ENCODE data around the gene HDAC9. TPM values are rescaled to one million over a fixed set of nuclear protein-coding genes. Genes with fewer than 3 reads are reported as not detected.

Gene HDAC9
- total RNA-seq, 2 experiments from 2014 or later, result 0.22 to 0.33 TPM

DNA sequence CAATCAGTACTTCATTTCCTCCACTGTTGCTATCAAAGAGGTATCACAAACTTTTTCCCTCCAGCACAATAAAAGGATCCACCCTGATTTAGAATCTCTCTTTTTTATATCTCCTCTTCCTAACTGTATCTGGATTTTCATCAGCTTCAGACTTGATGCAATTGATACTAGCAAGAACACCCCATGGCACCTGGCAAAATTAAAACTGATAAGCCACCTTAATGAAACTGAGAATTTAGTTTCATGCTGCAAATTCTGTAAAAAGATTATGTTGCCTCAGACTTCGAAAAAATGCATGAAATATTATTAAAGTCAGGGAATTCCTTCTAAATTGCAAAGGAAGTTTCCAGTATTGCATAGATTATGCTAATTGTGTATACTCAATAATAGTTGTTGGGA is 277.0 kb downstream of the HDAC9 start:
- no peak overlapping the region for H3K4me3 Mint-ChIP-seq

DNA sequence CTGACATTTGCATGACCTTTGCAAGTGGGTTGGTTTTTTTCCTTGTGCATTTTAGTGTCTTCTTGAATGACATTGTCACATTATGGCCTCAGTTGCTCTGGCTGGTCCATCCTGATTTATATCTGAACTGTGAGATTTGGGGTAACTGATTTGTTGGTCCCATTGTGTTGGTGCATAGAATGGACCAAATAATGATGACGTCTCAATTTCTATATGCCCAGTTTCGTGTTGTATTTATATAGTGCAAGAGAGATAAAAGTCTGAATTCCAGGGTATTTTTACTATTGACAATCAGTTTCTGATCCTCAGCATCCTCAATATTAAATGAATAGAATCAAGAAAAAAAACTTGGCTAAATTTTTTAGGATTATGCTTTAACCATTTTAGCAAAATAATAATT is 281.8 kb downstream of the HDAC9 start:
- H3K27ac Mint-ChIP-seq, result no peak overlapping the region
- DNase-seq, result no peak
- no peaks in the 10 kb centered on the region for H3K9me3 Mint-ChIP-seq
- no peaks in the 10 kb centered on the region for H3K36me3 Mint-ChIP-seq (ENCODE audit: low read depth)
- CTCF ChIA-PET, result no interaction called here
- no peak overlapping the region for H3K4me3 Mint-ChIP-seq
- POLR2A ChIA-PET, result no interaction called here
- H3K4me1 Mint-ChIP-seq, result no peaks in the 10 kb centered on the region
- no peaks in the 10 kb centered on the region for H3K27me3 Mint-ChIP-seq

More for the DNA sequence above, 277.0 kb downstream of the HDAC9 start:
- no peaks in the 10 kb centered on the region for H3K27me3 Mint-ChIP-seq
- no peak for DNase-seq
- H3K36me3 Mint-ChIP-seq (ENCODE audit: low read depth), result no peaks in the 10 kb centered on the region
- no peaks in the 10 kb centered on the region for H3K4me1 Mint-ChIP-seq
- POLR2A ChIA-PET, result no interaction called here
- H3K27ac Mint-ChIP-seq, result no peak overlapping the region
- CTCF ChIA-PET, result no interaction called here
- no peaks in the 10 kb centered on the region for H3K9me3 Mint-ChIP-seq

DNA sequence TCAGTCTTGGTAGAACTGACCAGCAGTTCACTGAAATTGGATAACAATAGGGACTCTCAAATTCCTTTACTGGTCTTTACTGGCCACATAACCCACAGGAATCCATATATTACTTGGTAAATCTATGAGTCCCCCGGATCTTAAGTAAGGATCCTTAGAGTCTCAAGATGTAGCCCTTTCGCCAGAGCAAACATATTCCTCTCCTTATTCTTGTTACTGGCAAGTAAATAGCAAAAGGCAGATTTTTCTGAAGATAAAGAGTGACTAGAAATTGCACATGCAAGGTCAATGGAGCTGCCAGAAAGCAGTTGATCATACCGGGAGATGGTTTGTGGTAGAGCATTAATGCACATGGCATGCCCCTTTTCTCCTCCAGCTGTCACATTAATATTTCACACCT is 283.0 kb downstream of the HDAC9 start:
- Mint-ChIP-seq H3K27me3 (no peaks in the 10 kb centered on the region), H3K27ac (no peak overlapping the region), H3K36me3 (ENCODE audit: low read depth) (no peaks in the 10 kb centered on the region), H3K4me1 (no peaks in the 10 kb centered on the region), H3K4me3 (no peak overlapping the region), H3K9me3 (no peaks in the 10 kb centered on the region)
- no peak for DNase-seq
- ChIA-PET POLR2A (no interaction called here), CTCF (no interaction called here)

DNA sequence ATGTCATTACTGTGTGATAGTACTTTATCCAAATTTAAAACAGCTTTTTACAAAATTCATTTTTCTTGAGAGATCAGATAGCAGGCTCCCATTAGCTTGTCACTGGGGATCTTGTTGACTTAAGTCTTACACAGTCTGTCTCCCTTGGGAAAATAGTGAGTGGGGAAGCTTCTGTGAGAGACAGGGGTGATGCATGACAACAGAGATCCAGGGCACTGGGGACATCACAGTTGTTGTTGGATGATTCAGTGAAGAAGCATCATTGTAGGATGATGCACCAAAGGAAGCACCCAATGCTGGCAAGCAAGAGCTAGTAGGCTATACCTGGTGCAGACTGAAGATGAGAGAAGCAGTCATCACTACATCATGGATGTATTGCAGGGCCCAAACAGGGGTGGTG is 284.7 kb downstream of the HDAC9 start:
- Mint-ChIP-seq H3K27ac (no peak overlapping the region), H3K4me1 (no peaks in the 10 kb centered on the region), H3K4me3 (no peak overlapping the region), H3K9me3 (no peaks in the 10 kb centered on the region), H3K27me3 (no peaks in the 10 kb centered on the region), H3K36me3 (ENCODE audit: low read depth) (no peaks in the 10 kb centered on the region)
- ChIA-PET POLR2A (no interaction called here), CTCF (interaction anchor here (1.4 kb wide), 1 partner anchor 9 kb away, joined by 5 read pairs; no protein-coding TSS in a partner anchor)
- no peak for DNase-seq

DNA sequence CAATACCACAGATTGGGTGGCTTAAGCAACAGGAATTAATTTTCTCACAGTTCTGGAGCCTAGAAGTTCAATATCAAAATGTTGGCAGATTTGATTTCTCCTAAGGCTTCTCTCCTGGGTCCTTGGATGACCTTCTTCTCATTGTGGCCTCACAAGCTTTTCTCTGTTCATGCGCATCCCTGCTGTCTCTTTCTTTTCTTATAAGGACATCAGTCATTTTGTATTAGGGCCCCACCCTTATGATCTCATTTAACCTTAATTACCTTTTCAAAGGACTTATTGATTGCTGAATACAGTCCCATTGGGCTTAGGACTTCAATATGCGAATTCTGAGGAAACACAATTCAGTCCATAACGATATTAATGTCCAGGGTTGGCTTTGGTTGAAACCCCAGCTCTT is 285.4 kb downstream of the HDAC9 start:
- H3K27me3 Mint-ChIP-seq, result no peaks in the 10 kb centered on the region
- POLR2A ChIA-PET, result no interaction called here
- H3K9me3 Mint-ChIP-seq, result no peaks in the 10 kb centered on the region

DNA sequence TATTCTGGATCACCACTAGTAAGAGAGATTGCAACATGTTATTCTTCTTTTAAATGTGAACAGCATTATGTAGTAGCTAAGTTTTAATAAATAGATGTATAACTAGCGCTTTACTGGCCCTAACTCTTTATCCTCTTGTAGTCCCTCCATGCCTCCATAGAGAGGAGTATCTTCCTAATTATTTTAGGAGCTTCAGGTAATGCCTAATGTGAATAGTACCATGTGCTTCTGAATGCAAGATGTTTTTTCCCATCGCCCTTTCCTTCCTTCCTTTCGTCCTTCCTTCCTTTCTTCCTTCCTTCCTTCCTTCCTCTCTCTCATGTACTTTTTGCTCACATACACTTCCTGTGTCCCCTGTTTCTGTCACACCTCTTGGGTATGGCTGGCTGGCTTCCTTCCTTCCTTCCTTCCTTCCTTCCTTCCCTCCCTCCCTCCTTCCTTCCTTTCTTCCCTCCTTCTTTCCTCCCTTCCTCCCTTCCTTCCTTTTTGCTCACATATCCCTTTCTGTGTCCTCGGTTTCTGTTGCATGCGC is 290.7 kb downstream of the HDAC9 start:
- no peak for DNase-seq
- no peak overlapping the region for H3K27ac Mint-ChIP-seq
- peaks cover 2% of the 10 kb centered on the region for H3K9me3 Mint-ChIP-seq
- no peaks in the 10 kb centered on the region for H3K36me3 Mint-ChIP-seq (ENCODE audit: low read depth)
- ChIA-PET POLR2A (no interaction called here), CTCF (interaction anchor here (1.3 kb wide), 1 partner anchor 19 kb away, joined by 3 read pairs; no protein-coding TSS in a partner anchor)
- no peaks in the 10 kb centered on the region for H3K27me3 Mint-ChIP-seq
- H3K4me1 Mint-ChIP-seq, result no peaks in the 10 kb centered on the region
- H3K4me3 Mint-ChIP-seq, result no peak overlapping the region

More for the DNA sequence above, 285.4 kb downstream of the HDAC9 start:
- CTCF ChIA-PET, result interaction anchor here (1.4 kb wide), 1 partner anchor 10 kb away, joined by 5 read pairs; no protein-coding TSS in a partner anchor
- no peak for DNase-seq
- no peak overlapping the region for H3K4me3 Mint-ChIP-seq
- H3K4me1 Mint-ChIP-seq, result no peaks in the 10 kb centered on the region
- no peaks in the 10 kb centered on the region for H3K36me3 Mint-ChIP-seq (ENCODE audit: low read depth)
- H3K27ac Mint-ChIP-seq, result no peak overlapping the region

DNA sequence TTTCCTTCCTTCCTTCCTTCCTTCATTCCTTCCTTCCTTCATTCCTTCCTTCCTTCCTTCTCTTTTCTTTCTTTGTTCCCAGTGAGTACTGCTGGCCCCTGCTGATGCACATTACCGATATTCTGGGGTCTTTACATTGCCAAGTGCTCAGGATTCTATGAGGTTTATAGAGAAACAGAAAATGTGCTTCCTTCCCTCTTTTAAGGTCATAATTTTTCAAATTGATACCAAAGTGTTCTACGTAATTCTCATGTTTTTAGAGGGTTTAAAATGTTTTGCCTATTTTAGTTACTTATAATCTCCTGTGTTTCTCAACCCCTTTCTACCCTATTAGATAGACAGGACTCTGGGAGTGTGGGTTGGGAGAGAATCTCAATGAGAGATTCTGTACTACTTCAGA is 291.2 kb downstream of the HDAC9 start:
- Mint-ChIP-seq H3K27me3 (no peaks in the 10 kb centered on the region), H3K9me3 (peaks cover 2% of the 10 kb centered on the region), H3K4me1 (no peaks in the 10 kb centered on the region), H3K27ac (no peak overlapping the region), H3K4me3 (no peak overlapping the region), H3K36me3 (ENCODE audit: low read depth) (no peaks in the 10 kb centered on the region)
- DNase-seq, result no peak
- ChIA-PET CTCF (interaction anchor here (1.3 kb wide), 1 partner anchor 18 kb away, joined by 3 read pairs; no protein-coding TSS in a partner anchor), POLR2A (no interaction called here)

DNA sequence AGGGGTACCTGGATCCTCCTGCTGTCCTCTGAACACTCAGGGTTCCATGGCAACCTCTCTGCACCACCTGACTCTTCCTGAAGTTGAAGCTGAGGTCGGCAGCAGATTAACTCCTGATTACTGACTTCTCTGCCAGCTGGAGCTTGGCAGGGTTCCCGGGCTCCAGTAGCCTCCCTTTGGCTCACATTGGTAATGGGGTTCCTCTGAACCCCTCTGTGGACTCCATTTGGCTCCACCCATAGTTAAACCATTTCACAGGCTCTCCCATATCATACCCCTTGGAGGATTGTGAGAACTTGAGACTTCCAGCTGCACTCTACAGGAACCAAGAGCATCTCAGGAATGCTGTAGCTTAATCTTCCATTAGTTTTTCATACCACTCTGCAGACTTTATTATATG is 292.5 kb downstream of the HDAC9 start:
- ChIA-PET POLR2A (no interaction called here), CTCF (no interaction called here)
- no peak for DNase-seq
- peaks cover 2% of the 10 kb centered on the region for H3K9me3 Mint-ChIP-seq
- H3K4me1 Mint-ChIP-seq, result no peaks in the 10 kb centered on the region
- no peak overlapping the region for H3K4me3 Mint-ChIP-seq
- H3K27me3 Mint-ChIP-seq, result no peaks in the 10 kb centered on the region
- H3K36me3 Mint-ChIP-seq (ENCODE audit: low read depth), result no peaks in the 10 kb centered on the region
- H3K27ac Mint-ChIP-seq, result no peak overlapping the region

DNA sequence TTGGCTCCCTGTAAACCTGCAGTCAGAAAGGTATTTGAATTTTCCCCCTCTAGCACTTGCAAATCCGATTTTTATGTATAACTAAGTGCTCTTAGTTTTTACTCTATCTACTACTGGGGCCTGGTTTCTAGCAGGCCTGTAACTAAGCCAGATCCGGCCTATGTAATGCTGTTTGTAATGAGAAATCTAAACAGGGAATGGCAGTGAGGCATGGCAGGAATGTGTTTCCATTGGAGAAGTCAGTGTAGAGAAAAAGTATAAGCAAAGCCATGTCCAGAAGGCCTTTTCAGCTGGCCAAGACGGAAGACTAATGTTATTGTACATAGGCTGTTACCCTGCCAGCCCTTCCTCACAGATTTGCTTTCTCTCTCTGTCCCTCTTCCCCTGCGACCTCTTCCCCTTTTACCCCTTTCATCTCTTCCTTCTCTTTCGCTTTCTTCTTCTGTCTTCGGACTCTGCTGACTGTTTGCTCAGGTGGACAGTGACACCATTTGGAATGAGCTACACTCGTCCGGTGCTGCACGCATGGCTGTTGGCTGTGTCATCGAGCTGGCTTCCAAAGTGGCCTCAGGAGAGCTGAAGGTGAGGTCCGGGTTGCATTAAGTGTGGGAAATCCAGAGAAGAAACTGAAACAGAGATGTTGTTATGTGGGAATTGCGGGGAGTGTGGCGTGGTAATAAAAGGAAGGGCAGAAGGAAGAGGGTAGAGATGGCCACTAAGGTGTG is 297.5 kb downstream of the HDAC9 start:
- Mint-ChIP-seq H3K27ac (no peak overlapping the region), H3K4me3 (no peak overlapping the region), H3K9me3 (peaks cover 2% of the 10 kb centered on the region), H3K36me3 (ENCODE audit: low read depth) (no peaks in the 10 kb centered on the region), H3K27me3 (no peaks in the 10 kb centered on the region), H3K4me1 (no peaks in the 10 kb centered on the region)
- CTCF ChIA-PET, result interaction anchor here (1.1 kb wide), 1 partner anchor 12 kb away, joined by 3 read pairs; no protein-coding TSS in a partner anchor
- POLR2A ChIA-PET, result no interaction called here
- no peak for DNase-seq

DNA sequence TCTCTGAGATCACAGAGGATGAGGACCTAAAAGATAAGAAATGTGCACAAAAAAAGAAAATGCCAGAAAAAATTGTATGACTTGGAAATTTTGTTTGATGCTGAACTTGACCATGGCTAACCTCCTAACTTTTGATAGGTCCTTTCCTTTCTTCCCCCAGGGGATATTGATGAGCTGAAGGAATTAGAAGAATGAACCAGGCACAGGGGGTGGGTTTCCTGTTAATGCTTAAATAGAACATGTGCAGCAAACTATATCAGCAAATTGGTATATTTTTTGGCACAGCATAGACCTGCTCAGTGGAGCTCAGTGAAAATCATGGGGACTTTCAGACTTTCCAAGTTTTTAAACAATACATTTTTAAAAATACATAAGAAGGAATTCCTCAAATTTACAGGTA is 300.7 kb downstream of the HDAC9 start:
- no peaks in the 10 kb centered on the region for H3K36me3 Mint-ChIP-seq (ENCODE audit: low read depth)
- H3K27me3 Mint-ChIP-seq, result no peaks in the 10 kb centered on the region
- ChIA-PET POLR2A (no interaction called here), CTCF (interaction anchor here (1.2 kb wide), 1 partner anchor 15 kb away, joined by 3 read pairs; no protein-coding TSS in a partner anchor)
- H3K4me1 Mint-ChIP-seq, result no peaks in the 10 kb centered on the region
- no peaks in the 10 kb centered on the region for H3K9me3 Mint-ChIP-seq
- H3K27ac Mint-ChIP-seq, result no peak overlapping the region
- H3K4me3 Mint-ChIP-seq, result no peak overlapping the region
- DNase-seq, result no peak

DNA sequence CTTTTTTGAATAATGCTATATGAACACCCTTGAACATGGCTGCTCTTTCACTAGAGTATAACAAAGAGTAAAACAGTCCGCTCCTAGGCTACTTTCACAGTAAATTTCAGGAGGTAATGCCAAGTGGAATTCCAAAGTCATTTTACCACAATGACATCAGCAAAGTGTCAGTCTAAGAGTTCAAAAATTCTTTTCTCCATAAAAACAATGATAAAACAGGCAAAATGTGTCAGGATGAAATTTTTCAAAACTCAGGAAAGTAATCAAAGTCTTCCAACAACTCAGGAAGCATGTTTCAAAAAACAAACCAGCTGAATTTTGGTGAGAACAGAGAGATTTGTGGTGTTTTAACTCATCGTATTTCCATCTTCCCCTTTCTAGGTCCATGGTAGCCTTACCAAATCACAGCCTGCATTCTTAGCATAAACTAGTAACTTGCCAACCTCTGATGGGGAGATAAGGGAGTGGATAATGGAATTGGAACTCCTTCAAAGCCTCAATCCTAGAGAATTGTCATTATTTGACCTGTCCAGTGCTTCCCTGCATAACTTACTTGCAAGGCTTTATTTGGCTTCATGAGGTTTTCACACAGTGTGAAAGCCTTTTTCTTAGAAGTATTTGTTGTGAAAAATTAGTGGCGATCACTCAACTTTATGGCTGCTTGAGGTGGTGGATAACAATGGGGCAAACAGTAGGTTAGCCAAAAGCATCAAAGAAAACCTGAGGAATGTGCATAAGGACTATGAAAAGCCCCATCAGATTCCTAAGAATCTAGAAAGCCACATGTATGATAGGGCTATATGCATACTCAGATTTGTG is 302.7 kb downstream of the HDAC9 start:
- Mint-ChIP-seq H3K36me3 (ENCODE audit: low read depth) (no peaks in the 10 kb centered on the region), H3K9me3 (no peaks in the 10 kb centered on the region), H3K4me3 (no peak overlapping the region), H3K27me3 (no peaks in the 10 kb centered on the region), H3K4me1 (no peaks in the 10 kb centered on the region), H3K27ac (no peak overlapping the region)
- DNase-seq, result no peak
- POLR2A ChIA-PET, result no interaction called here
- CTCF ChIA-PET, result no interaction called here

DNA sequence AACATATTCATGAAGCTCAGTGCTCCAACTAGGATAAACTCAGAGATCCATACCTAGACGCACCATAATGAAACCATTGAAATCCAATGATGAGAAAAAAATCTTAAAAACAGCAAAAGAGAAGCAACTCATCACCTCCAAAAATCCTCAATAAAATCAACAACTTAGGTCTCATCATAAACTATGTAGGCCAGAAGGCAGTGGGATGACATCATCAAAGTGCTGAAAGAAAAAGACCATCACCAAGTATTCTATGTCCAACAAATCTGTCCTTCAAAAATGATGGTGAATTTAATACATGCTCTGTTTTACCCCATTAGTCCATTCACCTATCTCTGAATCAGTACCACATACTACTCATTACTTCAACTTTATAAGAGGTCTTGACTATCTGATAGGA is 304.4 kb downstream of the HDAC9 start:
- H3K27ac Mint-ChIP-seq, result no peak overlapping the region
- no peak for DNase-seq
- no peaks in the 10 kb centered on the region for H3K4me1 Mint-ChIP-seq
- CTCF ChIA-PET, result no interaction called here
- no peaks in the 10 kb centered on the region for H3K36me3 Mint-ChIP-seq (ENCODE audit: low read depth)
- POLR2A ChIA-PET, result no interaction called here
- H3K4me3 Mint-ChIP-seq, result no peak overlapping the region
- no peaks in the 10 kb centered on the region for H3K9me3 Mint-ChIP-seq
- H3K27me3 Mint-ChIP-seq, result no peaks in the 10 kb centered on the region

DNA sequence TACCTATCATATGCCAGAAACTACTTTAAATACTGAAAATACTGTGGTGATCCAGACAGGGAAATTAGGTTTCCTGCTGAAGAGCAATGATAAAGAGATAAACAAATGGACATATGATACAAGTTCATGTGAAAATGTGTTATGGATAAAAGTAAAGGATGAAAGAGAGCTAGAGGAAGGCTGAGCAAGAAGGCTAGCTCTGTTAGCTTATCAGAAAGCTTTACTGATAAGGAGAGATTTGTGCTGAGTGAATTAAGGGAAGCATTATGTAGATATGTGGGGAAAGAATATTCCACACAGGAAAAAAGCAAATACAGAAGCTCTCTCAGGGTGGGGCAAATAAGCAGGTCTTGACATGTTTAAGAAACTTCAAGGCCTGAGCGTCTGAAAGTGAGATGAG is 308.4 kb downstream of the HDAC9 start:
- H3K4me3 Mint-ChIP-seq, result no peak overlapping the region
- DNase-seq, result no peak
- H3K27ac Mint-ChIP-seq, result no peak overlapping the region
- no peaks in the 10 kb centered on the region for H3K4me1 Mint-ChIP-seq
- no peaks in the 10 kb centered on the region for H3K36me3 Mint-ChIP-seq (ENCODE audit: low read depth)
- H3K27me3 Mint-ChIP-seq, result no peaks in the 10 kb centered on the region
- ChIA-PET POLR2A (no interaction called here), CTCF (no interaction called here)
- no peaks in the 10 kb centered on the region for H3K9me3 Mint-ChIP-seq
